GM12801 (cell line): ENCODE data around the gene TEX101.

Source experiments
- CTCF ChIP-seq: IDR thresholded peaks from one replicate; pipeline ENCODE4 v1.5.1; 2011; ENCODE audit warnings: control low read depth; ENCODE audit not compliant: insufficient read length; ENCODE audit errors: extremely low read depth

Gene TEX101

GRCh38 chr19:43463381-43464133 lies 48.9 kb downstream of the TEX101 start:
- no peak for TF ChIP-seq CTCF

- TF ChIP-seq CTCF = no peak
Observed at GRCh38 chr19:43464134-43464775, 49.6 kb downstream of the TEX101 start.

- TF ChIP-seq CTCF = no peak
Observed at GRCh38 chr19:43465468-43466120, 50.9 kb downstream of the TEX101 start, which contains the start of gene LYPD3. Gene LYPD3, minus strand, starts transcription at chr19:43465608. Its CDS starts 37 bp downstream, at chr19:43465571.

- no peak for TF ChIP-seq CTCF
Observed at GRCh38 chr19:43466793-43467192, 52.1 kb downstream of the TEX101 start.

- TF ChIP-seq CTCF = no peak
Observed at GRCh38 chr19:43467276-43467675, 52.6 kb downstream of the TEX101 start.

GRCh38 chr19:43467730-43468129 lies 53.0 kb downstream of the TEX101 start:
- TF ChIP-seq CTCF = no peak
